ENCODE measurements around the gene CHID1. TPM values are rescaled to one million over a fixed set of nuclear protein-coding genes. Genes with fewer than 3 reads are reported as not detected.

Gene CHID1
- total and polyA plus RNA-seq, 2 of the 4 experiments (the other 2 are of a cell fraction) = 34.2 to 121 TPM

DNA sequence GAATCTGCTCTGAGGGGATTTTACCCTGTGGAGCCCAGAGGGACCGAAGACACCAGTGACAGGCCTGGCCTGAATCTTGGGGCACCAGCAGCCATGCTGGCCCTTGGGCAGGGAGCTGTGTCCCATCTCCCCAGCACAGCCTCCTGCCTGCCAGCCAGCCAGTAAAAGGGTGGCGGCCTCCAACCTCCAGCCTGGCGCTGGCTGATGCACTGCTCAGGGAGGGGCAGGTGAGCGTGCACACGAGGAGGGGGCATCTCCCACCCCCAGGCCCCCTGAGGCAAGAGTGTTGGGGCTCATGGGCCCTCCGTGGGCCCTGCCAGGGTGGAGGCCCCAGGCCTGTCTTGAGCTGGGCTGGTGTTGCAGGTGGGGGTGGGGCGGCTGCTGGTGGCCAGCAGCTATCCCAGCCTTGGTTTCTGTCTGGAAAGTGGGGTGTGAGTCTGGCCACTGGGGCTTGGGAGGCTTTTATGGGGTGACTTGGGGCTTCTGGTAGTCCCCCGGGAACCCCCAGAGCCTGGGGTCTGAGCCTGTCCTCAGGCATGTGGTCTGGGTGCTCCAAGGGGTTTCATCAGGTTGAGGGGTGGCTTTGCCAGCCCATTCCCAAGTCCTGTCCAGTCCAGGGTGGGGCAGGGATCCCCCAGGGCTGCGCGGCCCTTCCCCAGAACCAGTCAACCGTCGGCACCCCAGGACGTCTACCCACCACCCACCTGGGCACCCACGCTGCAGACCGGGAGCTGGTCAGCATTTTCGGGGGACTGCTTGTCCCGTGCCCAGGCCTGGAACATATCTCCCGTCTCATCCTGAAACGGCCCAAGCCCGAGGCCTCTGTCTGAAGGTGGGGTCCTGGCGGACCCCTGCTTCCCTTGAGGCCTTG lies 50.1 kb downstream of the CHID1 start:
- Histone ChIP-seq H2AK9ac (replicated peaks; ENCODE audit: low read depth, low read length, poor library complexity) (peak overlapping the region; percentile 53), H4K5ac (ENCODE audit: low read depth, low read length) (no peak overlapping the region), H3K27ac (ENCODE audit: insufficient read depth, low read length) (no peak overlapping the region), H2AFZ (replicated peaks; ENCODE audit: low read length, poor library complexity) (no peak overlapping the region), H3K18ac (ENCODE audit: low read depth, low read length) (no peak overlapping the region), H3K56ac (ENCODE audit: extremely low read depth, insufficient read depth, low read length) (no peak overlapping the region), H3K9me3 (ENCODE audit: control insufficient read depth, insufficient read depth, low read length) (no peaks in the 10 kb centered on the region), H4K91ac (ENCODE audit: insufficient read depth, low read depth, low read length) (no peak overlapping the region), H3K9ac (ENCODE audit: low read depth, low read length) (no peak overlapping the region), H3K79me1 (ENCODE audit: low read depth in 1 of 2, low read length in 2 of 2) (peaks cover 24 to 81% of the 10 kb centered on the region in 2 experiments), H2BK5ac (ENCODE audit: low read depth, low read length, poor library complexity, severe bottlenecking) (no peak overlapping the region), H2AK5ac (ENCODE audit: low read depth, low read length) (peak overlapping the region; percentile 31; the same call in 1 of the 2 replicates), H3K27me3 (ENCODE audit: control insufficient read depth, insufficient read depth, low read length) (no peaks in the 10 kb centered on the region), H2BK120ac (ENCODE audit: low read depth, low read length) (no peak overlapping the region), H3K4ac (ENCODE audit: low read depth, low read length) (no peak overlapping the region), H3K4me2 (ENCODE audit: low read depth, low read length) (no peak overlapping the region; the same call in 1 of the 2 replicates), H3K23ac (ENCODE audit: low read depth, low read length) (no peak overlapping the region), H2BK15ac (ENCODE audit: low read depth, low read length) (no peak overlapping the region), H3K36me3 (ENCODE audit: control insufficient read depth, insufficient read depth, low read length) (peaks cover 31% of the 10 kb centered on the region), H3K9me1 (ENCODE audit: insufficient read depth, low read length) (peaks cover 3% of the 10 kb centered on the region; the same call in 1 of the 2 replicates), H3K14ac (replicated peaks; ENCODE audit: low read depth, low read length) (no peak overlapping the region), H4K8ac (ENCODE audit: low read depth in 2 of 2, low read length in 2 of 2) (0 out of 4 replicates have a peak overlapping the region, but pooled peaks of 1 of the 2 experiments have one; percentile 57), H3K4me3 (ENCODE audit: insufficient read depth, low read depth, low read length) (no peak overlapping the region), H3K4me1 (ENCODE audit: control insufficient read depth, insufficient read depth, low read length) (peaks cover 12% of the 10 kb centered on the region), H4K20me1 (ENCODE audit: insufficient read depth, low read length) (peaks cover 60% of the 10 kb centered on the region), H2BK20ac (ENCODE audit: low read depth, low read length) (no peak overlapping the region)
- TF ChIP-seq ELK1 (IDR thresholded peaks at IDR 0.05; ENCODE audit: borderline replicate concordance, low read depth, low read length) (no peak), USF2 (IDR thresholded peaks at IDR 0.05; ENCODE audit: low read depth, low read length) (no peak), MAZ (IDR thresholded peaks at IDR 0.05; ENCODE audit: borderline replicate concordance, low read depth, low read length) (no peak), CEBPB (IDR thresholded peaks at IDR 0.05; ENCODE audit: low read depth, low read length) (no peak), MXI1 (IDR thresholded peaks at IDR 0.05; ENCODE audit: borderline replicate concordance, low read depth, low read length) (no peak), FOS (IDR thresholded peaks at IDR 0.05; ENCODE audit: low read depth, low read length) (no peak), RCOR1 (IDR thresholded peaks at IDR 0.05; ENCODE audit: insufficient replicate concordance, low read length) (no peak), NFE2L2 (IDR thresholded peaks at IDR 0.05; ENCODE audit: low read depth, low read length) (no peak), POLR2A (IDR thresholded peaks at IDR 0.05; ENCODE audit: low read depth, low read length) (no peak), BHLHE40 (IDR thresholded peaks at IDR 0.05; ENCODE audit: low read depth, low read length) (no peak)
- TF ChIP-seq, protein P1, sequence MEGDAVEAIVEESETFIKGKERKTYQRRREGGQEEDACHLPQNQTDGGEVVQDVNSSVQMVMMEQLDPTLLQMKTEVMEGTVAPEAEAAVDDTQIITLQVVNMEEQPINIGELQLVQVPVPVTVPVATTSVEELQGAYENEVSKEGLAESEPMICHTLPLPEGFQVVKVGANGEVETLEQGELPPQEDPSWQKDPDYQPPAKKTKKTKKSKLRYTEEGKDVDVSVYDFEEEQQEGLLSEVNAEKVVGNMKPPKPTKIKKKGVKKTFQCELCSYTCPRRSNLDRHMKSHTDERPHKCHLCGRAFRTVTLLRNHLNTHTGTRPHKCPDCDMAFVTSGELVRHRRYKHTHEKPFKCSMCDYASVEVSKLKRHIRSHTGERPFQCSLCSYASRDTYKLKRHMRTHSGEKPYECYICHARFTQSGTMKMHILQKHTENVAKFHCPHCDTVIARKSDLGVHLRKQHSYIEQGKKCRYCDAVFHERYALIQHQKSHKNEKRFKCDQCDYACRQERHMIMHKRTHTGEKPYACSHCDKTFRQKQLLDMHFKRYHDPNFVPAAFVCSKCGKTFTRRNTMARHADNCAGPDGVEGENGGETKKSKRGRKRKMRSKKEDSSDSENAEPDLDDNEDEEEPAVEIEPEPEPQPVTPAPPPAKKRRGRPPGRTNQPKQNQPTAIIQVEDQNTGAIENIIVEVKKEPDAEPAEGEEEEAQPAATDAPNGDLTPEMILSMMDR (conservative IDR thresholded peaks at IDR 0.05; ENCODE audit: low read depth, low read length) = no peak
- ATAC-seq (ENCODE audit: low read depth) = no peak
- no TSS peak for BruUV-seq (replicated peaks)
- dilution Hi-C loops (cut with HindIII; ENCODE audit: low sequenced_read_pairs, unreplicated experiment) (no loop called here), intact Hi-C loops (cut with micrococcal nuclease) (no loop called here), in situ Hi-C loops (cut with MboI; ENCODE audit: low sequenced_read_pairs) (no loop called here)
- no peak for DNase-seq
- CTCF ChIA-PET = interaction anchor here (0.6 kb wide), 1 partner anchor 38 kb away, joined by 3 read pairs; no protein-coding TSS in a partner anchor
- 83% methylated on average over 11 of the region's 21 CpGs; no CpG with 5 or more reads in 1 of the 2 experiments for WGBS, 2 experiments (ENCODE audit: extremely low coverage in 2 of 2, insufficient read length in 1 of 2)
- POLR2A ChIA-PET (ENCODE audit: unreplicated experiment) = interaction anchor here (0.6 to 1.3 kb wide), 2 partner anchors 16 to 723 kb away, joined by 3 to 12 read pairs; no protein-coding TSS in a partner anchor
